ENCODE results near the gene WDR1.
"Not testable (repeated sequence)": the region's sequence is repeated elsewhere in the genome, so short reads cannot be mapped to it uniquely, and the experiment has no call there.

WDR1 gene

GRCh38 chr4:10130178-10130888, 13.7 kb upstream of the WDR1 start:
- no peak overlapping the region for H3K4me3 ChIP-seq (ENCODE audit: low read depth, low read length)
- no peak for TF ChIP-seq CTCF (IDR thresholded peaks at IDR 0.05; ENCODE audit: low read depth, low read length)

- no peak overlapping the region for H3K4me3 ChIP-seq (ENCODE audit: low read depth, low read length)
- no peak for TF ChIP-seq CTCF (IDR thresholded peaks at IDR 0.05; ENCODE audit: low read depth, low read length)
Observed at GRCh38 chr4:10129196-10130177, 12.9 kb upstream of the WDR1 start.

- TF ChIP-seq CTCF (IDR thresholded peaks at IDR 0.05; ENCODE audit: low read depth, low read length) = no peak
- H3K4me3 ChIP-seq (ENCODE audit: low read depth, low read length) = no peak overlapping the region
Observed at GRCh38 chr4:10128761-10129160, 12.2 kb upstream of the WDR1 start.

GRCh38 chr4:10127531-10127930, 10.9 kb upstream of the WDR1 start:
- H3K4me3 ChIP-seq (ENCODE audit: low read depth, low read length) = not testable (repeated sequence)

- no peak for TF ChIP-seq CTCF (IDR thresholded peaks at IDR 0.05; ENCODE audit: low read depth, low read length)
- no peak overlapping the region for H3K4me3 ChIP-seq (ENCODE audit: low read depth, low read length)
Observed at GRCh38 chr4:10124167-10124930, 7.8 kb upstream of the WDR1 start.

- no peak for TF ChIP-seq CTCF (IDR thresholded peaks at IDR 0.05; ENCODE audit: low read depth, low read length)
- H3K4me3 ChIP-seq (ENCODE audit: low read depth, low read length) = no peak overlapping the region
Observed at GRCh38 chr4:10123227-10124101, 6.9 kb upstream of the WDR1 start.

Measured in WI38 (cell line).